Ishikawa (cell line): Measurements from ENCODE around the gene CENATAC.

Experiments
- CEBPB ChIP-seq: IDR thresholded peaks from 2 replicates; pipeline ENCODE4 v1.6.1; 2012
- CREB1 ChIP-seq: IDR thresholded peaks from 2 replicates; pipeline ENCODE4 v1.6.1; 2012; ENCODE audit warnings: low read depth
- EGR1 ChIP-seq: IDR thresholded peaks from 2 replicates; pipeline ENCODE4 v1.6.1; 2012
- EP300 ChIP-seq: IDR thresholded peaks from 2 replicates; pipeline ENCODE4 v1.6.1; 2012; ENCODE audit warnings: borderline replicate concordance
- FOXM1 ChIP-seq: IDR thresholded peaks from 2 replicates; pipeline ENCODE4 v1.6.1; 2012; ENCODE audit warnings: low read depth, borderline replicate concordance
- MAX ChIP-seq: IDR thresholded peaks from 2 replicates; pipeline ENCODE4 v1.6.1; 2012
- NFIC ChIP-seq: IDR thresholded peaks from 2 replicates; pipeline ENCODE4 v1.6.1; 2012
- RAD21 ChIP-seq: IDR thresholded peaks from 2 replicates; pipeline ENCODE4 v1.6.1; 2012; ENCODE audit warnings: low read depth
- REST ChIP-seq: IDR thresholded peaks from 2 replicates; pipeline ENCODE4 v1.6.1; 2012; ENCODE audit warnings: low read depth, mild to moderate bottlenecking
- TAF1 ChIP-seq: IDR thresholded peaks from 2 replicates; pipeline ENCODE4 v1.6.1; 2012; ENCODE audit warnings: low read depth, mild to moderate bottlenecking
- TCF12 ChIP-seq: IDR thresholded peaks from 2 replicates; pipeline ENCODE4 v1.6.1; 2012; ENCODE audit warnings: low read depth
- TEAD4 ChIP-seq: IDR thresholded peaks from 2 replicates; pipeline ENCODE4 v1.6.1; 2012
- USF1 ChIP-seq: IDR thresholded peaks from 2 replicates; pipeline ENCODE4 v1.6.1; 2012
- YY1 ChIP-seq: IDR thresholded peaks from 2 replicates; pipeline ENCODE4 v1.6.1; 2012; ENCODE audit warnings: low read depth
- ZBTB7A ChIP-seq: IDR thresholded peaks from 2 replicates; pipeline ENCODE4 v1.6.1; 2012; ENCODE audit warnings: low read depth

Gene CENATAC

GRCh38 chr11:119029340-119030028 lies 31.5 kb downstream of the CENATAC start:
- TF ChIP-seq EGR1 (no peak), YY1 (no peak)

- TF ChIP-seq CEBPB (no peak), RAD21 (no peak), EP300 (no peak), ZBTB7A (peak; percentile 50; the same call in 1 of the 2 replicates), USF1 (no peak)
Observed at GRCh38 chr11:119030029-119030328, 32.0 kb downstream of the CENATAC start.

GRCh38 chr11:119030329-119031047 lies 32.5 kb downstream of the CENATAC start, which contains the start of gene SLC37A4:
TSS of gene SLC37A4 (minus strand) at chr11:119030877.
- TF ChIP-seq TCF12 (peak; percentile 13; the same call in 1 of the 2 replicates), CREB1 (no peak), ZBTB7A (peak; percentile 27; the same call in 1 of the 2 replicates), FOXM1 (no peak), USF1 (peak; percentile 71), EGR1 (peak; percentile 81), NFIC (peak; percentile 20; the same call in 1 of the 2 replicates), MAX (peak; percentile 99), TEAD4 (peak; percentile 59; the same call in 1 of the 2 replicates), EP300 (peak; percentile 20; the same call in 1 of the 2 replicates), TAF1 (peak; percentile 71), YY1 (peak; percentile 39; the same call in 1 of the 2 replicates), RAD21 (peak; percentile 61), REST (no peak), CEBPB (no peak)

- TF ChIP-seq TCF12 (no peak), TAF1 (no peak), CREB1 (no peak), USF1 (no peak), TEAD4 (no peak), RAD21 (no peak), YY1 (no peak), CEBPB (no peak), FOXM1 (no peak), REST (no peak), EP300 (no peak), EGR1 (no peak), MAX (no peak), ZBTB7A (no peak), NFIC (no peak)
Observed at GRCh38 chr11:119031912-119032280, 34.0 kb downstream of the CENATAC start.

- no peak for TF ChIP-seq MAX
- no peak for TF ChIP-seq EGR1
Observed at GRCh38 chr11:119034813-119035212, 36.9 kb downstream of the CENATAC start.

- no peak for TF ChIP-seq EGR1
- no peak for TF ChIP-seq REST
- TF ChIP-seq FOXM1, result no peak
- TF ChIP-seq MAX, result no peak
- TF ChIP-seq TEAD4, result no peak
- no peak for TF ChIP-seq TAF1
- no peak for TF ChIP-seq YY1
- TF ChIP-seq TCF12, result no peak
- no peak for TF ChIP-seq CREB1
- no peak for TF ChIP-seq ZBTB7A
- no peak for TF ChIP-seq EP300
- TF ChIP-seq USF1, result no peak
- TF ChIP-seq NFIC, result no peak
- TF ChIP-seq RAD21, result no peak
- TF ChIP-seq CEBPB, result no peak
Observed at GRCh38 chr11:119038884-119039283, 40.9 kb downstream of the CENATAC start.
